Neural progenitor cell (in vitro differentiated cells): Measurements from ENCODE around the gene TNFAIP1.

Experiments used
- CTCF ChIP-seq: fragments of 200-600 bp; sonication (generic); IDR thresholded peaks from 2 replicates; pipeline ENCODE4 v1.5.1; 2017; ENCODE audit warnings: antibody characterized with exemption, mild to moderate bottlenecking
- EZH2phosphoT487 ChIP-seq: fragments of 200-600 bp; sonication (generic); IDR thresholded peaks from 2 replicates; pipeline ENCODE4 v1.6.1; 2017; ENCODE audit warnings: antibody characterized with exemption

GRCh38 chr17:28385406-28385805 lies 49.8 kb downstream of the TNFAIP1 start:
- TF ChIP-seq CTCF (no peak), EZH2phosphoT487 (no peak)
